Measurements from ENCODE around the gene SELENOF. TPM values are rescaled to one million over a fixed set of nuclear protein-coding genes. Genes with fewer than 3 reads are reported as not detected.

Gene SELENOF
- total RNA-seq, 4 donors from 2014 or later, result 71.0 to 123 (median 102) TPM

- Histone ChIP-seq H3K27me3 (no peaks in the 10 kb centered on the region), H3K4me1 (no peaks in the 10 kb centered on the region), H3K4me3 (no peak overlapping the region), H3K27ac (no peak overlapping the region), H3K9me3 (no peaks in the 10 kb centered on the region), H3K36me3 (no peaks in the 10 kb centered on the region)
- TF ChIP-seq CTCF (IDR thresholded peaks at IDR 0.05), result no peak
- TF ChIP-seq POLR2AphosphoS5 (IDR thresholded peaks at IDR 0.05), result no peak
- TF ChIP-seq POLR2A (IDR thresholded peaks at IDR 0.05), result no peak
- TF ChIP-seq EP300 (IDR thresholded peaks at IDR 0.05), result no peak
- WGBS, 2 donors (ENCODE audit: low coverage in 1 of 2), result 63 to 81% methylated on average over 5 to 7 of the region's 7 CpGs
- no peak for ATAC-seq
Observed at GRCh38 chr1:86933562-86934377, 19.8 kb upstream of the SELENOF start.

- WGBS, 2 donors (ENCODE audit: low coverage in 1 of 2), result 91 to 94% methylated on average over 3 of the region's 3 CpGs
- no peaks in the 10 kb centered on the region for H3K9me3 ChIP-seq
- H3K27me3 ChIP-seq, result no peaks in the 10 kb centered on the region
- H3K4me1 ChIP-seq, result no peaks in the 10 kb centered on the region
- no peaks in the 10 kb centered on the region for H3K36me3 ChIP-seq
- H3K4me3 ChIP-seq, result no peak overlapping the region
- H3K27ac ChIP-seq, result no peak overlapping the region
- ATAC-seq, result no peak
- TF ChIP-seq EP300 (IDR thresholded peaks at IDR 0.05) (no peak), POLR2AphosphoS5 (IDR thresholded peaks at IDR 0.05) (no peak), POLR2A (IDR thresholded peaks at IDR 0.05) (no peak), CTCF (IDR thresholded peaks at IDR 0.05) (no peak)
Observed at GRCh38 chr1:86933051-86933450, 19.1 kb upstream of the SELENOF start.

GRCh38 chr1:86928819-86929218 lies 14.9 kb upstream of the SELENOF start:
- H3K27me3 ChIP-seq, result no peaks in the 10 kb centered on the region
- H3K4me1 ChIP-seq, result no peaks in the 10 kb centered on the region
- H3K36me3 ChIP-seq, result no peaks in the 10 kb centered on the region
- TF ChIP-seq EP300 (IDR thresholded peaks at IDR 0.05) (no peak), POLR2A (IDR thresholded peaks at IDR 0.05) (no peak), POLR2AphosphoS5 (IDR thresholded peaks at IDR 0.05) (no peak), CTCF (IDR thresholded peaks at IDR 0.05) (no peak)
- ATAC-seq, result no peak
- no peak overlapping the region for H3K4me3 ChIP-seq
- 48 to 100% methylated on average over 1 of the region's 1 CpG for WGBS, 2 donors (ENCODE audit: low coverage in 1 of 2)
- H3K9me3 ChIP-seq, result no peaks in the 10 kb centered on the region
- no peak overlapping the region for H3K27ac ChIP-seq

GRCh38 chr1:86926883-86927282 lies 13.0 kb upstream of the SELENOF start:
- no peak overlapping the region for H3K4me3 ChIP-seq
- no peak for ATAC-seq
- no peaks in the 10 kb centered on the region for H3K4me1 ChIP-seq
- H3K9me3 ChIP-seq, result peaks cover 0 to 8% (median 0%) of the 10 kb centered on the region in 3 donors
- no peak for TF ChIP-seq POLR2A (IDR thresholded peaks at IDR 0.05)
- no peak for TF ChIP-seq CTCF (IDR thresholded peaks at IDR 0.05)
- no peak for TF ChIP-seq POLR2AphosphoS5 (IDR thresholded peaks at IDR 0.05)
- TF ChIP-seq EP300 (IDR thresholded peaks at IDR 0.05), result no peak
- no peaks in the 10 kb centered on the region for H3K27me3 ChIP-seq
- WGBS, 2 donors (ENCODE audit: low coverage in 1 of 2), result 85 to 94% methylated on average over 1 of the region's 1 CpG
- no peak overlapping the region for H3K27ac ChIP-seq
- no peaks in the 10 kb centered on the region for H3K36me3 ChIP-seq

GRCh38 chr1:86925742-86926141 lies 11.8 kb upstream of the SELENOF start:
- 96 to 100% methylated on average over 1 of the region's 1 CpG for WGBS, 2 donors (ENCODE audit: low coverage in 1 of 2)
- Histone ChIP-seq H3K36me3 (no peaks in the 10 kb centered on the region), H3K4me3 (no peak overlapping the region), H3K4me1 (no peaks in the 10 kb centered on the region), H3K9me3 (peaks cover 0 to 8% (median 0%) of the 10 kb centered on the region in 3 donors), H3K27ac (no peak overlapping the region), H3K27me3 (no peaks in the 10 kb centered on the region)
- no peak for TF ChIP-seq CTCF (IDR thresholded peaks at IDR 0.05)
- ATAC-seq, result no peak
